DND-41 (cell line): ENCODE results near the gene NPR3.

Experiments
- ATAC-seq: fragments of 200-7000 bp; cut with Tn5 transposase; 3 replicates; pipeline ENCODE4 v1.9.1; 2021; ENCODE audit warnings: low read depth; ENCODE audit not compliant: insufficient read depth
- DNase-seq: peaks from one replicate; pipeline ENCODE4 v3.0.0-alpha.2; 2020
- H2AFZ ChIP-seq: 2 replicates; pipeline ENCODE4 v1.6.0; 2012; ENCODE audit warnings: low read depth, low read length
- H3K27ac ChIP-seq: 2 replicates; pipeline ENCODE4 v1.5.1; 2012; ENCODE audit warnings: low read length, inconsistent platforms
- H3K27me3 ChIP-seq: fragments of 200-600 bp; sonication (generic); 2 replicates; pipeline ENCODE4 v1.6.0; 2012; ENCODE audit warnings: low read length, mild to moderate bottlenecking, inconsistent platforms; ENCODE audit not compliant: insufficient read depth, poor library complexity
- H3K36me3 ChIP-seq: 2 replicates; pipeline ENCODE4 v1.5.1; 2012; ENCODE audit warnings: low read length, inconsistent platforms; ENCODE audit not compliant: insufficient read depth
- H3K4me1 ChIP-seq: 2 replicates; pipeline ENCODE4 v1.5.1; 2012; ENCODE audit warnings: mild to moderate bottlenecking, low read length; ENCODE audit not compliant: insufficient read depth
- H3K4me2 ChIP-seq: 2 replicates; pipeline ENCODE4 v1.6.0; 2012; ENCODE audit warnings: mild to moderate bottlenecking, moderate library complexity, low read length, inconsistent platforms; ENCODE audit not compliant: insufficient read depth
- H3K4me3 ChIP-seq, 2 experiments: fragments of 200-600 bp in 1 of 2; shearing (Covaris generic) in 1 of 2; 2 replicates each; pipeline ENCODE4 v1.5.1; 2012 to 2016; ENCODE audit warnings: inconsistent platforms in 2 of 2, low read length in 2 of 2, mild to moderate bottlenecking in 2 of 2, low read depth in 1 of 2, moderate library complexity in 1 of 2
- H3K79me2 ChIP-seq: 2 replicates; pipeline ENCODE4 v1.6.0; 2012; ENCODE audit warnings: low read length, inconsistent platforms; ENCODE audit not compliant: insufficient read depth
- H3K9ac ChIP-seq: 2 replicates; pipeline ENCODE4 v1.6.0; 2012; ENCODE audit warnings: low read depth, mild to moderate bottlenecking, inconsistent platforms, low read length, moderate library complexity
- H3K9me3 ChIP-seq: 2 replicates; pipeline ENCODE4 v1.5.1; 2012; ENCODE audit warnings: low read length, moderate library complexity, mild to moderate bottlenecking, inconsistent platforms; ENCODE audit not compliant: insufficient read depth, severe bottlenecking
- H4K20me1 ChIP-seq: 2 replicates; pipeline ENCODE4 v1.6.0; 2012; ENCODE audit warnings: low read length; ENCODE audit not compliant: insufficient read depth
- EZH2 ChIP-seq: IDR thresholded peaks from 3 replicates; pipeline ENCODE4 v1.6.1; 2012; ENCODE audit warnings: borderline replicate concordance, low read depth, mild to moderate bottlenecking, moderate library complexity, low read length, inconsistent platforms; ENCODE audit not compliant: severe bottlenecking
- TF ChIP-seq, protein P1 (sequence below): IDR thresholded peaks from 2 replicates; pipeline ENCODE4 v1.5.1; 2012; ENCODE audit warnings: borderline replicate concordance, low read length, moderate library complexity, mild to moderate bottlenecking; ENCODE audit not compliant: poor library complexity, severe bottlenecking; ENCODE audit errors: extremely low read depth

Gene NPR3

DNA sequence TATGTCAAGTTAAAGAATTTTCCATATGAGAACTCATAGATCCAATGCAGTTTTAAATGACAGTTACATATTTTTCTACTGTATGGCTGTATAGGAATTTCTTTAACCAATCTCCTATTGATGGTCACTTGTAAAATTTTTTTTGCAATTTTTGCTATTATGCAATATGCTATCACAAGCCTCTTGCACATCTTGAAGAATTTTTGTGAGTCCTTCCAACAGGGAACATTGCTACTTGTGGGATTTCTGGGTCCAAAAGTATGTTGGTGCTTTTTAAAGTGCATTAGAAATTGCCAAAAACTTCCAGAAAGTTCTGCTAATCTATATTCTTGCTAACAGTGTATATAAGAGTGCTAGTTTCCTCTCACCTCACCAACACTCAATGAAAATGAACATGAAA, 65.1 kb downstream of the NPR3 start:
- Histone ChIP-seq H4K20me1 (no peaks in the 10 kb centered on the region), H3K4me2 (no peak overlapping the region), H3K9me3 (no peaks in the 10 kb centered on the region), H3K4me3 (no peak overlapping the region), H3K27ac (no peak overlapping the region), H3K4me1 (no peaks in the 10 kb centered on the region), H2AFZ (no peak overlapping the region), H3K27me3 (no peaks in the 10 kb centered on the region), H3K9ac (no peak overlapping the region), H3K79me2 (no peaks in the 10 kb centered on the region), H3K36me3 (no peaks in the 10 kb centered on the region)
- TF ChIP-seq, protein P1, sequence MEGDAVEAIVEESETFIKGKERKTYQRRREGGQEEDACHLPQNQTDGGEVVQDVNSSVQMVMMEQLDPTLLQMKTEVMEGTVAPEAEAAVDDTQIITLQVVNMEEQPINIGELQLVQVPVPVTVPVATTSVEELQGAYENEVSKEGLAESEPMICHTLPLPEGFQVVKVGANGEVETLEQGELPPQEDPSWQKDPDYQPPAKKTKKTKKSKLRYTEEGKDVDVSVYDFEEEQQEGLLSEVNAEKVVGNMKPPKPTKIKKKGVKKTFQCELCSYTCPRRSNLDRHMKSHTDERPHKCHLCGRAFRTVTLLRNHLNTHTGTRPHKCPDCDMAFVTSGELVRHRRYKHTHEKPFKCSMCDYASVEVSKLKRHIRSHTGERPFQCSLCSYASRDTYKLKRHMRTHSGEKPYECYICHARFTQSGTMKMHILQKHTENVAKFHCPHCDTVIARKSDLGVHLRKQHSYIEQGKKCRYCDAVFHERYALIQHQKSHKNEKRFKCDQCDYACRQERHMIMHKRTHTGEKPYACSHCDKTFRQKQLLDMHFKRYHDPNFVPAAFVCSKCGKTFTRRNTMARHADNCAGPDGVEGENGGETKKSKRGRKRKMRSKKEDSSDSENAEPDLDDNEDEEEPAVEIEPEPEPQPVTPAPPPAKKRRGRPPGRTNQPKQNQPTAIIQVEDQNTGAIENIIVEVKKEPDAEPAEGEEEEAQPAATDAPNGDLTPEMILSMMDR = no peak
- no peak for DNase-seq
- ATAC-seq = no peak

DNA sequence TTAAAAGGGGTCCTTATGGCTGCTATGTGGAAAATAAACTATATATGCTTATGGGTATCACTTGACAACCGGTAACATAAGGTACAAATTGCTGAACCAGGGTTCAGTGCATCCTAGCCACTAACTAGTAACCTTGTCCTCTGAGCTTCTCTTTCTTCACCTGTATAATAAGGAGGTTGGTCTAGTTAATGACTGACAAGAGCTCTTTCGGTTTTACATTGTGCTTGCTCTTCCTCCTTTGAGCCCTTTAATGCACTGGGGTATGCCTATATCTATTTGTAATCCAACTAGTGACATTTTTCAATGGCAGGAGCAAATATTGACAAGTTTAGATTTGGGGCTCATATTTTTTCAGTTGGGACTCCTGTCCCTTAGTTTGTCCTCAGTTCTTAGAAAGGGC, 66.1 kb downstream of the NPR3 start:
- TF ChIP-seq EZH2 = no peak
- TF ChIP-seq, protein P1 = no peak

GRCh38 chr5:32777733-32778132, 66.6 kb downstream of the NPR3 start:
- Histone ChIP-seq H3K4me3 (no peak overlapping the region), H3K9me3 (no peaks in the 10 kb centered on the region), H3K4me2 (no peak overlapping the region), H3K4me1 (no peaks in the 10 kb centered on the region), H3K79me2 (no peaks in the 10 kb centered on the region), H3K27me3 (no peaks in the 10 kb centered on the region), H4K20me1 (no peaks in the 10 kb centered on the region), H2AFZ (no peak overlapping the region), H3K36me3 (no peaks in the 10 kb centered on the region), H3K9ac (no peak overlapping the region), H3K27ac (no peak overlapping the region)
- ATAC-seq (no peak), DNase-seq (no peak)
- TF ChIP-seq EZH2 = no peak
- TF ChIP-seq, protein P1 = no peak

More for the DNA sequence above, 66.1 kb downstream of the NPR3 start:
- DNase-seq (no peak), ATAC-seq (no peak)
- no peaks in the 10 kb centered on the region for H3K27me3 ChIP-seq
- no peak overlapping the region for H3K4me2 ChIP-seq
- no peak overlapping the region for H3K4me3 ChIP-seq
- no peaks in the 10 kb centered on the region for H3K36me3 ChIP-seq
- no peak overlapping the region for H3K9ac ChIP-seq
- H4K20me1 ChIP-seq = no peaks in the 10 kb centered on the region
- no peaks in the 10 kb centered on the region for H3K4me1 ChIP-seq
- no peaks in the 10 kb centered on the region for H3K79me2 ChIP-seq
- no peak overlapping the region for H2AFZ ChIP-seq
- H3K27ac ChIP-seq = no peak overlapping the region
- H3K9me3 ChIP-seq = no peaks in the 10 kb centered on the region

DNA sequence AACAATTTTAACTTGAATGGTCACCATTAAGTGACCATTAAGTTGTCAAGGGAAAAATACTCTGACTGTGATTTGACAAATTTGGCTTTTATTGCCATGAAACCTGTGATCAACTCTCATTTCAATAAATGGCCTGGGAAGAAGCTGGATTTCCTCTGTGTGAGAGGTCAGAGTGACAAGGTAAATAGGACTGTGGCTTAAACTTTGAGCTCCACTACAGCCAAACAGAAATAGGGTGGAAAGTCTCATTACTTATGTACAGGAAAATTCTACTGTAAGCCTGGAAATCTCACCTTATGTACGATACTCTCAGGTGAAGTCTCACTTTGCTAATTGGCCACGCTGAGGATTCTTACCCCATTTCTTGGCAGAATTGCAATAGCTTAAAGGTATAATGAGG, 67.3 kb downstream of the NPR3 start:
- no peak for TF ChIP-seq EZH2
- TF ChIP-seq, protein P1 = no peak
- ATAC-seq (no peak), DNase-seq (no peak)
- H3K27me3 ChIP-seq = no peaks in the 10 kb centered on the region
- no peak overlapping the region for H3K9ac ChIP-seq
- H3K36me3 ChIP-seq = no peaks in the 10 kb centered on the region
- no peak overlapping the region for H3K4me3 ChIP-seq
- no peaks in the 10 kb centered on the region for H3K9me3 ChIP-seq
- no peaks in the 10 kb centered on the region for H4K20me1 ChIP-seq
- no peaks in the 10 kb centered on the region for H3K4me1 ChIP-seq
- no peak overlapping the region for H3K4me2 ChIP-seq
- H3K79me2 ChIP-seq = no peaks in the 10 kb centered on the region
- no peak overlapping the region for H2AFZ ChIP-seq
- H3K27ac ChIP-seq = no peak overlapping the region
